ENCODE data around the gene BTG3.

Gene BTG3

DNA sequence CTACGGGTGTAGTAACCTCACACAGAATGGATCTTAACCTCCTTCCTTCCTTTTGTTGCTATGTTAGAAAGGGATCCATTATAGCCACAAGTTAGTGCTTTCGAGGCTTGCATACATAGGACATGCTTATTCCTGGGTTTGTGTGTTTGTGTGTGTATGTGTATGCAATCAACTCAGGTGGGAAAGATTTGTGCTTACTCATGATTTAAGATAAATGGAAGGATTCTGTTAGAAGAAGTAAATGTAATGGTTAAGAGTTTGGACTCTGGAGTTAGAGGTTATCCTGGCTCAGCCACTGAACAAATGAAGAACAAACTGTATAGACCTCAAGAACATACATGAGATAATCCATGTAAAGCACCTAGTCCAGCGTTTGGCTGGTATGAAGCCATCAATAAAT is 28.8 kb downstream of the BTG3 start:
- DNase-seq = no peak

DNA sequence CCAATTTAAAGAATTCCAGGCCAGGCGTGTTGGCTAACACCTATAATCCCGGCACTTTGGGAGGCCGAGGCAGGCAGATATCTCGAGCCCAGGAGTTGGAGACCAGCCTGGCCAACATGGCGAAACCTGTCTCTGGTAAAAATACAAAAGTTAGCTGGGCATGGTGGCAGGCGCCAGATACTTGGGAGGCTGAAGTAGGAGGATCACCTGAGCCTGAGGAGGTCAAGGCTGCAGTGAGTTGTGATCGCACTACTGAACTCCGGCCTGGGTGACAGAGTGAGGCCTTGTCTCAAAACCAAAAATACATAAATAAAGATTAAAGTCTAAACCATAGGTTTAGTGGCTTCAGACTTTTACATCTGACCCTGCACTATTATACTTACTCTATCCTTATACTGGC is 32.4 kb downstream of the BTG3 start:
- DNase-seq = no peak

DNA sequence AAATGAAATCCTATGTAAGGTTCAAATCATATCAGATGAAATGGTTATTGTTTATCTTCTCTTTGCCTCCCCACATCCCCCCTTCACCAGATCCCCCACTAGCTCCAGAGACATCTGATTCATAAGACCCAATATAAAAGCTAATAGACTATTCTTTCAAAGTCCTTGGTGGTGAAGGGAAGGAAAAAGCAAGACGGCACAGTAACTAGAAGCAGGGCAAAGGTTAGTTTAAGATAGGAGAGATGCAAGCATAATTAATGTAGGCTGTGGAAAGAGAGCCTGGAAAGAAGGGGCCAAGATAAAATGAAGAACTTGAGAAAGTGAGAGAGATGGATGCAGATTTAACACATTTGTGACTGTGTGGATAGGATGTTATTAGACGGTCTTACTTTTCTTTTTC is 33.8 kb downstream of the BTG3 start:
- DNase-seq = no peak

GRCh38 chr21:17578162-17578561 is 34.5 kb downstream of the BTG3 start:
- DNase-seq = no peak

DNA sequence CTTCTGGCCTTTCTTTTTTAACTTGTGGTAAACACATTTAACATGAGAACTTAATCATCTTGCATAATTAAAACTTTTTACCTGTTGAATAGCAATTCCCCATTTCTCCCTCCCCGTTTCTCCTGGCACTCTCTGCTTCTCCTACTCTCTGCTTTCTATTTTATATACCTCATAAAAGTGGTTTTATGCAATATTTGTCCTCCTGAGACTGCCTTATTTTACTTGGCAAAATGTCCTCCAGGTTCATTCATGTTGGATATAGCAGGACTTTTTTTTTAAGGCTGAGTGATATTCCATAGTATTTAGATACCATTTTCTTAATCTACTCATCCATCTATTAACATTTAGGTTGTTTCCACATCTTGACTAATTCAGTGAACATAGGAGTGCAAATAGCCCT is 35.0 kb downstream of the BTG3 start:
- no peak for DNase-seq

DNA sequence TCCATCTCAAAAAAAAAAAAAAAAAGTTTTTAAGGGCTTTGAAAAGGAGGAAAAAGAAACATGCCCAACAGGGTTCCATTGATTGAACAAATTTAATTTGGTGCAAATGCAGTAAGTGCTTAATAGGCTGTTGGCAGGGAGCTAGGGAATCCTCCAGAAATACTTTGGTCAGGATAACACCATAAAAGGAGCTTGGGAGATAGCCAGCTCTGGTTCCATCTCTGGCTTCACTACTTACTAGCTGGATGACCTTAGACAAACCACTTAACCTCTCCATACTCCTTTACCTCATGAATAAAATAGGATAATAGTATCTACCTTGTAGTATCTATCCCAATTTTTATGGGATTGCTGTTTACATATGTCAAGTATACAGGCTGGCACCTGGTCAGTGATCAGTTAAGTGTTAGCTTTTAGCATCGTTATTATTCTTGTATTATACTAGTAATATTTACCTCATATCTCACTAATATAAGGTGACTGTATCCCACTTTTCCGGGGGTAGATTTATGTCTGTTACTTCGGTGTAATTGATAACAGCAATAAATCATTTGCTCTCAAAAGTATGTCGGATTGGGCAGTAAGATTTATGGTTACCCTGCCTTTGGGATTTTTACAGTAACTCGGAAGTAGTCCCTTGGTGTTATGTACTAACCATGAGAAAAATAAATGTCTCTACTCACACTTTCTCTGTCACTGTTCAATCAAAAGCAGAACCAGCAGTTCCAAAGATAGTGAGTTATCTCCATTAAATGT is 36.4 kb downstream of the BTG3 start:
- DNase-seq = no peak

DNA sequence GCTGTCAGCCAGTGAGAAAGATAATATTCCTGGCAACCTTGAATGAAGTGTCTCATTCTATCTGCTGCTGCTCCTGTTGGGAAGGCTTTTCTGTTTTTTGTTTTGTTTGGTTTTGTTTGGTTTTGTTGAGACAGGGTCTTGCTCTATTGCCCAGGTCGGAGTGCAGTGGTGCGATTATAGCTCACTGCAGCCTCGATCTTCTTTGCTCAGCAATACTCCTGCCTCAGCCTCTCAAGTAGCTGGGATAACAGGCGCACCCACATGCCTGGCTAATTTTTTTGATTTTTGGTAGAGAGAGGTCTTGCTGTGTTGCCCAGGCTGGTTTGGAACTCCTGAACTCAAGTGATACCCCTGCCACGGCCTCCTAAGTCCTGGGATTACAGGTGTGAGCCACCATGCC is 37.6 kb downstream of the BTG3 start:
- no peak for DNase-seq

DNA sequence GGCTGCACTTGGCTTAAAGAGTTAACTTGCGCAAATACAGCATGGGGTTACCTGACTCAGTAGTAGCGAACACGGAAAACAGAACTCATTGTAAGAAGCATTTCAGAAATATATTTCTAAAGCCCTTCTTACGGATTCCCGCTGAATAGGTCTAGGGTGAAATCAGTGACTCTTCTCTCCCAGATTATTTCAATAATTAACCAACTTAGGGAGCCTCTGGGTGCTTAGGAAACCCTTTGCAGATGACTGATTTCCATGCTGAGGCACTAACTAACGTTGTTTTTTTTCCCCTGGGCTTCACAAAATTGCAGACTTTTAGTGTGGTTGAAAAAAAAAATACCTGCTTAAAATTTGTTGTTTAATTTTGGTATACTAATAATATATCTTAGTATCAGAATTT is 40.3 kb downstream of the BTG3 start:
- no peak for DNase-seq

DNA sequence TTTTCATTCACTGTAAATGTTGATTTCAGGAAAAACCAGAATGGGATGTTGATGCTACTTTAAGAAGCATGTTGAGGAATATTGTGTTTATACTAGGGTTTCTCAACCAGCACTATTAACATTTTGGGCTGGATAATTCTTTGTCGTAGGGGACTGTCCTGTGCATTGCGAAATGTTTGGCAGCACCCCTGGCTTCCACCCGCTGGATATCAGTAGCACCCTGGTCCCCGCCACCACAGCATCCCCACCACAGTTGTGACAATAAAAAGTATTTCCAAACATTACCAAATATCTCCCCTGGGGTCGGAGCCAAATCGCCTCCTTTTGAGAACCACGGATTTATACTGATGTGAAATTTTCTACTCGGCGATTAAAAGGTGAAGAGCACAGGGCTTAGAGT is 41.9 kb downstream of the BTG3 start:
- DNase-seq = no peak

DNA sequence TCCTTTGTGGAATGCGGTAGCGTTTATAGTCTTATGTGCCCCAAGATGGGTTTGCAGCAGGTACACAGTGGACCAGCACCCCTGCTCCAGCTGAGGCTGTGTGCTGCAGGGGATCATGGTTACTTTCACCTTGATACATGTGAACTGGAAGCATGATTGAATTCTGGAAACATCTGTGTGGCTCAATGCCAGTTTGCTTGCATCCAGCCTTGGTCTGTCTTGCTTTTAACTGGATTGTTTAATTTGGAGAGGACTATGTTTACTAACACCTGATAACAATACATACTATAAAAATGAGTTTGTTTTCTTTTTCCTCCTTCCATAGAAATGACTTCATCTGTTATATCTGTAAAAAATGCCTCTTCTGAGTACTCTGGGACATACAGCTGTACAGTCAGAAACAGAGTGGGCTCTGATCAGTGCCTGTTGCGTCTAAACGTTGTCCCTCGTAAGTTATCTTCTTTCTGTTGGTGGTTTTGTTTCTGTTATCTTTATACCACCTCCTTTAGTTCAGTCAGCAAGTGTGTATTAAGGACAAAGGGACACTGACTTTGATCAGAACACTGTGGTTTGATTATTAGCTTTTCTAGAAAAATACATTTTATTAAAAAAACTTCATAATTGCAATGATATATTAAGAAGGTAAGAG is 52.2 kb downstream of the BTG3 start:
- DNase-seq = no peak

GRCh38 chr21:17554679-17555465 is 57.8 kb downstream of the BTG3 start:
- DNase-seq = no peak

DNA sequence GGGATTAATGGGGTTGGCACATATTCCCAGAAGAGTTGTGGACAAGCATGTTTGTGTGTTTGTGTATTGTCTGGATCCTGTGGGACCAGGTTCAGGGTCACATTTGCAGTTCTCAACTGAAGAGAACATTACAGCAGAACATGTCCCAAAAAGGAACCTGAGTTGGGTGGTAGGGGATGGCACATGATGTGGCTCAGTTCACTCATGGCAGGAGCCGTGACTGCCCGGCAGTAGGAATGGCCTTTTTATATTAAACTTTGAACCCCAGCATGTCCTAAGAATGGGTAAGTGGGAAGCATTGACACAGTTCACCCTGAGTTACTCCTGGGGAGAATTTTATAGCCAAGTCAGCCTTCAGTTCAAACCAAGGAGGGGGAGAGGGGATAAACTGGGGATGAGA is 58.6 kb downstream of the BTG3 start:
- DNase-seq = no peak

- DNase-seq = no peak
Observed at GRCh38 chr21:17552410-17552809, 60.3 kb downstream of the BTG3 start.

- no peak for DNase-seq
Observed at GRCh38 chr21:17550671-17551308, 61.9 kb downstream of the BTG3 start.

DNA sequence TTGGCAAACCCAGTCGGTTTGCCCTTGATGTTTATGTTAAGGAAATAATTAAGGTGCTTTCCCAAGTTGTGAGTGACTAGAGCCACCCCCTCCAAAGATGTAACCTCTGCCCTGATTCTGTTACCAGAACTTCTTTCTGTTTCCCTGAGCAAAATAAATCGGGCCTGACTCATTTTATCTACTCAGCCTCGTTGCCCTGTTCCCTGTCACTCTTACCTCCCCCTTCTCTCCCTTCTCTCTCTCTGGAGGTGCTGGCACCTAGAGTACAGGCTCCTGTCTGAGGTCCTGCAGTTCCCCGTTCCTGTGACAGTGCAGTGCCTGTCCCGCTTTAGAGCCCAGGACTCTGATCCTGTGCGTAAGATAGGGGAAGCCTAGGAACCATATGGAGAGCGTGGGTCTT is 64.4 kb downstream of the BTG3 start:
- no peak for DNase-seq

GRCh38 chr21:17545007-17545406 is 67.7 kb downstream of the BTG3 start:
- no peak for DNase-seq
